ENCODE data around the gene CHPF. TPM values are rescaled to one million over a fixed set of nuclear protein-coding genes. Genes with fewer than 3 reads are reported as not detected.

CHPF gene
- total RNA-seq, 6 donors from 2014 or later: 41.9 to 125 (median 60.2) TPM

- Histone ChIP-seq H3K4me1 (peaks cover 24 to 32% (median 26%) of the 10 kb centered on the region in 4 donors), H3K9me3 (no peaks in the 10 kb centered on the region), H3K27me3 (no peaks in the 10 kb centered on the region), H3K36me3 (peaks cover 0 to 25% (median 17%) of the 10 kb centered on the region in 4 donors), H3K27ac (peak overlapping the region; percentile 72 to 86 (median 80)), H3K4me3 (peak overlapping the region; percentile 77 to 82 (median 80))
- ATAC-seq (ENCODE audit: low FRiP score in 2 of 2): peak; percentile 2 to 43
- TF ChIP-seq POLR2AphosphoS5 (IDR thresholded peaks at IDR 0.05): no peak
- TF ChIP-seq POLR2A (IDR thresholded peaks at IDR 0.05): no peak
- no peak for TF ChIP-seq CTCF (IDR thresholded peaks at IDR 0.05)
- TF ChIP-seq EP300 (IDR thresholded peaks at IDR 0.05): no peak
- WGBS, 2 donors: 1% methylated on average over 13 to 16 of the region's 66 CpGs
- DNase-seq: peak in 1 of 2 donors; percentile 37
These were observed 546 bp downstream of the CHPF start for GRCh38 chr2:219542931-219543595.

- Histone ChIP-seq H3K27me3 (no peaks in the 10 kb centered on the region), H3K36me3 (peaks cover 0 to 25% (median 17%) of the 10 kb centered on the region in 4 donors), H3K9me3 (no peaks in the 10 kb centered on the region), H3K4me3 (peak overlapping the region in 3 of 4 donors; percentile 19 to 80 (median 37)), H3K27ac (peak overlapping the region in 1 of 4 donors; percentile 12), H3K4me1 (peaks cover 24 to 32% (median 26%) of the 10 kb centered on the region in 4 donors)
- TF ChIP-seq POLR2A (IDR thresholded peaks at IDR 0.05) (no peak), CTCF (IDR thresholded peaks at IDR 0.05) (peak; percentile 83 to 99 (median 98))
- WGBS, 2 donors: 7 to 17% methylated on average over 18 to 31 of the region's 48 CpGs
- ATAC-seq (ENCODE audit: low FRiP score in 2 of 2) (peak; percentile 14 to 44), DNase-seq (peak; percentile 90 to 96)
These were observed 1.9 kb downstream of the CHPF start for GRCh38 chr2:219541611-219542180.

GRCh38 chr2:219540784-219541504, 2.7 kb downstream of the CHPF start:
- Histone ChIP-seq H3K4me1 (peaks cover 24 to 32% (median 26%) of the 10 kb centered on the region in 4 donors), H3K36me3 (peaks cover 0 to 25% (median 17%) of the 10 kb centered on the region in 4 donors), H3K27me3 (no peaks in the 10 kb centered on the region), H3K27ac (no peak overlapping the region), H3K4me3 (no peak overlapping the region), H3K9me3 (no peaks in the 10 kb centered on the region)
- ATAC-seq (ENCODE audit: low FRiP score in 2 of 2) (no peak), DNase-seq (no peak)
- 89 to 92% methylated on average over 10 to 12 of the region's 12 CpGs for WGBS, 2 donors
- TF ChIP-seq POLR2AphosphoS5 (IDR thresholded peaks at IDR 0.05): no peak

- ATAC-seq (ENCODE audit: low FRiP score in 2 of 2) (no peak), DNase-seq (peak in 1 of 2 donors; percentile 83)
- H3K9me3 ChIP-seq: no peaks in the 10 kb centered on the region
- peaks cover 0 to 25% (median 17%) of the 10 kb centered on the region in 4 donors for H3K36me3 ChIP-seq
- H3K27me3 ChIP-seq: no peaks in the 10 kb centered on the region
- H3K4me1 ChIP-seq: peaks cover 24 to 32% (median 26%) of the 10 kb centered on the region in 4 donors
- TF ChIP-seq EP300 (IDR thresholded peaks at IDR 0.05) (no peak), CTCF (IDR thresholded peaks at IDR 0.05) (no peak), POLR2AphosphoS5 (IDR thresholded peaks at IDR 0.05) (no peak), POLR2A (IDR thresholded peaks at IDR 0.05) (no peak)
- H3K4me3 ChIP-seq: no peak overlapping the region
- no peak overlapping the region for H3K27ac ChIP-seq
- 90 to 97% methylated on average over 6 to 34 of the region's 46 CpGs for WGBS, 2 donors
These were observed 3.5 kb downstream of the CHPF start for GRCh38 chr2:219539926-219540678.

Data from upper lobe of left lung (tissue), 6 donors.